GM12878 (cell line): Measurements from ENCODE around the gene FRMPD2.
"Not testable (repeated sequence)": the region's sequence is repeated elsewhere in the genome, so short reads cannot be mapped to it uniquely, and the experiment has no call there.

ENCODE experiments used
- ATF3 ChIP-seq: IDR thresholded peaks from 2 replicates; pipeline ENCODE4 v1.6.1; 2011; ENCODE audit warnings: low read depth, mild to moderate bottlenecking, low read length, moderate library complexity, borderline replicate concordance; ENCODE audit errors: extremely low read depth
- CREB1 ChIP-seq: IDR thresholded peaks from 2 replicates; pipeline ENCODE4 v1.6.1; 2012; ENCODE audit warnings: low read depth, mild to moderate bottlenecking, inconsistent platforms

DNA sequence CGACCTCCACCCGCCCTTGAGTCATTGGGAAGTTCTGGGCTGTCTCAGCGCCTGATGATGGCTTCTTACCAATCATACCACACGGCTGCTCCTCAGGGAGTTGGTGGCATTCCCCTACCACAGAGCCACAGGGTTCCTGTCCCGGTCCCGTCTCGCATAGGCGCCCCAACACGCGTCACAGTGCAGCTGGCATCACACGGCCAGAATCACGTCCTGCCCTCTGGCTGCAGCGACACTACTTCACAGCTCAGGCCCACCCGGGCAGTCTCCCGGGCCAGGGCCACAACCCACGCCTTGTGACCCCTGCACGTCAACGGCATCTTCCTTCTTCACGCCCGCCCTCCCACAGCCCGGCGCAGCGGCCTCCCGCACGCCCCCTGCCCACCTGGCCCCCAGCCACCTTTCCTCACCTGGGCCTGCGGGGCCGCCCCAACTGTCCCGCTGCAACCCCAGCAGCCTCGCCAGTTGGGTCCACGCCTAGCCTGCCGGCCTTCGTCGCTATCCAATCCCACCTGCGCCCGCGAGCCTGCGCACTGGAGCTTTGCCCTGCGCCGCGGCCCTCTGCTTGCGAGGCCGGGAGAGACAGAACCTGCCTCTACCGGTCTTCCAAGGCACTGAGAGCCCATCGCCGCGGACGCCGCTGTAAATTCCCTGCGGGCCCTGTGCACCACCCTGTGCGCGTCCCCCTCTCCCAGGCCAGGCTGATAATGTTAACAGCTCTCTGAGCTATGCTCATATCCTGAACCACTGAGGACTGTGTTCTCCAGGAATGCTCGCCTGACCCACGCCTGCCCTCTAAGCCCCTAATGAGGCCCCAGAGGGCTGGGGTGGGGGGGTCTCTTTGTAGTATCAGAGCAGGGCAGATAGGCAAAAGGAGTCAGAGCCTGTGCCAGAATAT is 134.3 kb downstream of the FRMPD2 start:
- not testable (repeated sequence) for TF ChIP-seq ATF3, CREB1
